NCI-H187 treated with DMSO at 0.1 percent for 48 hours (cell line): ENCODE measurements around the gene AURKB.

ENCODE experiments used
- DNase-seq: peaks from one replicate; lab custom pipeline; 2025; lab: John Stamatoyannopoulos, UW

AURKB gene

DNA sequence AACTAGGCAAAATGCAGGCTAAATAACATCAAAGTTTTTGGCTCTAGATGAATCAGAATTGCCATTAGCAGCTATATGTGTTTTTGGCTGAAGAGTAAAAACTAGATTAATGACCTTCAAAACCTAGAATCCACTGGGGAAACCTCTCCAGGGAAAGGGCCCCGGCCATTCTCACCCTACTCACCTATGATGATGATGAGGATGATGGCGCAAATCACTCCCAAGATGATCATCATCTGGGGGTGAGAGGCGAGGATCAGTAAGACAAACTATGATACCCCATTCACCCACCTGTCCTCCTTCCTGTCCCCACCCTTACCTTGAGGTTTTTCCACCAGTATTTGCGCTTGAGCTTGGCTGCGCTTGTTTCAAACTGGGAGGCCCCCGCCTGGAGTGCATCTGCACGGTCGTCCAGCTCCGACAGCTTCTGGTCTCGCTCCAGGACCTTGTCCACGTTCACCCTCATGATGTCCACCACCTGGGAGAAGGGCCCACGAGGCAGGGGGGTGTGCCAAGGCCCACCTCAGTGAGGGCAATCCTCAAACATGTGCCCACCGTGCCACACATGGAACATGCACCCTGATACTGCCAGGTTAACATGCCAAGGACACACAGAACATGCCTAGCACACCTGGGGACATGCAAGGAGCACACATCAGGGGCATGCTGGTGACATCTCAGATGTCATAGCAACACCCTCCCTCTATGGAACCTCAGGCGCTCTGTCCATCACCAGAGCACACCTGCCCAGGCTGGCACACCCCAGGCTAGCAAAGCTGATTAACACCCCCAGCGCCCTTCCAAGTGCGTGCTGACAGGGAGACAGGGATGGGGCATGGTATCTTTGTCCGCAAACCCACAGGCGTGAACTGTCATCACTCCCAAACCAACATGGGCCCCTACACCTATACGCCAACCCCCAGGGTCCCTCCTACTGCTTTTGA is 48.8 kb downstream of the AURKB start:
- no peak for DNase-seq

DNA sequence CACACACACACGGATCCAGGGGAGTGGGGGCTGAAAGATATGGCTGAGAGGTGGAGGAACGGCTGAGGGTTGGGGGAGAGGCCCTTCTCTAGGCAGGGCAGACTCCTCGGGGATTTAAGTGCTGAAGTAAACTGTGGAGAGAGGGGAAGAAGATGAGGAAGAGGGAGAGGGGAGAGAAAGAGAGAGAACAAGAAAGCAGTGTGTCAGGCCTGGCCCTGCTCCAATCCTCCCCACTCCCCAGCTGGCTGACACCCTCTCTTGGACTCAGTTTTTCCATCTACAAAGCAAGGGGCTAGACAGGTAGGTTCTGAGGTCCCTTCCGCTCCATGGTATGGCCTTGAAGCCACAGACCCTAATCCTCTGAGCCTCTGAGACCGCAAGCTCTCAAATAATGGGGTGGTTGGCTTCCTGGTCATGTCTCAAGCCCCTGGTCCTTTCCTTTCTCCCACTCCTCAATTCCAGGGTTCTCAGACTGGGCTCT is 49.6 kb downstream of the AURKB start:
- DNase-seq: no peak

DNA sequence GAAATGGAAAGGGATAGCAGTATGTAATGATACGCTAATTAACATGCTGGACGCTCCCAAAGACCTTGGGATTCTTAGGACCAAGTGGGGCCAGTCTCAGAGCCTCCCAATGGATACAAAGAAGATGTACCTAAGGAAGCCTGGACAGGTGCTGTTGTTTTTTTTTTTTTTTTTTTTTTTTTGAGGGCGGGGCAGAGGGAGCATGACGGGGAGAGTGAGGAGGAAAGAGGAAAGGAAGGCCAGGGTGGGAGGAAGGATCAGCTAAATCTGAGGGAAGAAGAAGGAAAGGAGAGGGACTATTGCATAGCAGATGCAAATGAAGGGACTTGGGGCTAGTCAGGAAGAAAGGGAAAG is 50.2 kb downstream of the AURKB start:
- no peak for DNase-seq

DNA sequence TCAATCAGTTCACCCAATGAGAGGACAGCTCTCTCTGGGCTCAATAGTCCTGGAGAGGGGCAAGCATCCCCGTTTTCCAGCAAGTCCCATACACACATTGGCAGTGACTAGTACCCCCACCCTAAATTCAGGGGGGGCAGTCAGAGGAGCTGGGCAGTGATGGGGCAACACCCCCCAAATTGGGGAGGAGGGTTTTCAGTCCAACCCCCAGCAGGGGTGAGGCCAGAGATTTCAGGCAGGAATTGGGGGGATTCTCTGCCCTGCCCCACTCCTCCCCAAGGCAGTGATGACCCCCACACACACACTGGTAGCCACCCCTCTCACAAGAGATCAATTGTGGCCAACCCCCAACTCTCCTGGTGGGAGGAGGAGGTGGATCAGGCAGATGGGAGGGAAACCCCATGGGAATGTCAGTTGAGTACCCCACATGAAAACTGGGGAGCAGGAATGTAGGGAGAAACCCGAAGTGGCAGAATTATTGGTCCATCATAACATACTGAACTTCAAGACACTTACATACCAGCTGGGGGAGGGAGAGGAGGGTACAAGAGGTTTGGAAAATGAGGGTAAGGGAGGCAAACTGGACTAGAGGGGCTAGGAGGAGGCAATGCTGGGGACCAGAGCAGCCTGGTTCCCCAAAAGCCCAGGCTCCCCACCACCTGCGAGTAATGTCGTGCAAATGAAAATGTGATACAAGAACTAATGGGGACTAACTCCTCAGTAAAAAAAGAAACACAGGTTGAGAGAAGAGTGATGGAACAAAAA is 50.7 kb downstream of the AURKB start:
- no peak for DNase-seq

DNA sequence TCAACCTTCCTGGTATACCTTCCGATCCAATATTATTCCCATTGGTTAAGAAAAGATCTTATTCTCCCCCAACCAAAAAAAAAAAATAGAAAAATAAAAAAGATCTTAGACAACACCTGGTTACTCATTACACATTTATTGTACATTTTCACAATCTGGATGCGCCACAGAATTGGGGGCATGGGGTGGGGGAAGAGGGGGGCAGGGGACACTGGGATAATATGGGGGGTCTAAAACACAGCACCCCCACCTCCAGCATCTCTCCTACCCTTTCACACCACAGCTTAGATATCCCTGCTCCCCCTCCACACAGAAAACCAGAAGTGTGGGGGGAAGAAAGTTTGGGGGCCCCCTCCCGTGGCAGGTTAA is 51.4 kb downstream of the AURKB start:
- DNase-seq: no peak

DNA sequence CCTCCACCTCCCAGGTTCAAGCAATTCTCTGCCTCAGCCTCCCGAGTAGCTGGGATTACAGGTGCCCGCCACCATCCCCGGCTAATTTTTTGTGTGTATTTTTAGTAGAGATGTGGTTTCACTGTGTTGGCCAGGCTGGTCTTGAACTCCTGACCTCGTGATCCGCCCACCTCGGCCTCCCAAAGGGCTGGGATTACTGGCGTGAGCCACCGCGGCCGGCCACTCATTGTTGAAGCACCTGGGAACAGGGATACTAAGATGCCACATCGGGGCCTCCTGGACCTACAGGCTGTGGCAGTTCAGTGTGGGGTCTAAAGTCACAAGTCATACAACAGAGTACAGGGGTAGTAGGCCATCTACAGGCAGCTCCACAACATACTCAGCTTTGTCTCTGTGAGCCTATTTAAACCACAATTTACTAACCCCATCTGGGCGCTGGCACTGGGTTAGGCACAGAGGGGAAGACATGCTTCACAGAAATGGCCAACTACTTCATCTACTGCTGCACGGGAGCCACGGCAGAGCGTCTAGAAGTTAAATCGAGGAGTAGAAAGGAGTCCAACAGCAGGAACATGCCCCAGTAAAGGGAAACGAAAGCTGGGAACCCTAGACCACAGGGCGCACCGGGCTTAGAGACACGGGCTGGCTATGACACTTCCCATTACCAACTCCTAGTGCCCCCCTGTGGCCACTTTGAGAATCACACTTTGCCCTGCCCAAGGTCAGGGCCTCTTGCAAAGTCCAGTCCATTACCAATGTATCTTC is 51.9 kb downstream of the AURKB start:
- no peak for DNase-seq

DNA sequence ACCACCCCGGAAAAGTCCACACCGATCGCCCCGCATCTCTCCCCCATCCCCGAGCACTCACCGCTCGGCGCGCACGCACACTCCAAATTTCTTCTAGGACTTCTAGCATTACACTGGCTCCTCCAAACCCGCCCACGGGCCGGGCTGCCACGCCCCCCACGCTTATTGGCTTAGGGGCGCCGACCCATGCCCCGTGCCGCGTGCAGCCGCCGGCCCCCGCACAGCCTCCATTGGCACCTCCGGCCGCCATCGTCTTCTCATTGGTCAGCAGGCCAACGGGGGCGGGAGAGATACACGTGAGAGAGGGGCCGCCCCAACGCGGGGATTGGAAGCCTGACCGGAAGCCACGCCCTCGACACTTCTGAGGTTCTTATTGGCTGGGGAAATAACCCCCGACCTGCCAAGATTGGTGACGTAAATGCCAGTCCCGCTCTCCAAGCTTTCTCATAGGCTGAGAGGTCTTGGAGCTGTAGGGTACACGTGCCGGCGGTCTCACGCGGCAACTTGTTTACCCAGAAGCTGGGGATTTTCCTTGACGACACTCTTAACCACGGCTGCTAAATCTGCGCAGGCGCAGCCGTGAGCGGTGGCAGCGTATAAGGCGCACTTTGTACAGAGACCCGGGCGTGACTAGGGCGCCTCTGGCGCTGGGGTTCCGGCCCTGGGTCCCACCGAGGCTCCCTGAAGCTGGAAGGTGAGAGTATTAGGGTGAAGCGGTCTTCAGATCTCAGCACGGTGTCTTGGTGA is 54.0 kb downstream of the AURKB start:
- peak; percentile 89 for DNase-seq

DNA sequence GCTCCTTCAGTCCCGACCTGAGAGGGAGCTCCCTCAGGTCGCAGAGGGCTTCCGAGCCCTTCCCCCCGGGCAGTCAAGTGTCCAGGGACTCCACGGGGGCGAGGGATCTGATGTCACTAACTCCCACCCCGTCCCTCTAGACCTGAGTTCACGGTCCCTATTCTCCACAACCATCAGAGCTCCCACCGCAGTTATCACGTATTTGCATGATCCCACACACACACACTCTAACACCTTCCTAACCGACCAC is 54.5 kb downstream of the AURKB start:
- DNase-seq: no peak

DNA sequence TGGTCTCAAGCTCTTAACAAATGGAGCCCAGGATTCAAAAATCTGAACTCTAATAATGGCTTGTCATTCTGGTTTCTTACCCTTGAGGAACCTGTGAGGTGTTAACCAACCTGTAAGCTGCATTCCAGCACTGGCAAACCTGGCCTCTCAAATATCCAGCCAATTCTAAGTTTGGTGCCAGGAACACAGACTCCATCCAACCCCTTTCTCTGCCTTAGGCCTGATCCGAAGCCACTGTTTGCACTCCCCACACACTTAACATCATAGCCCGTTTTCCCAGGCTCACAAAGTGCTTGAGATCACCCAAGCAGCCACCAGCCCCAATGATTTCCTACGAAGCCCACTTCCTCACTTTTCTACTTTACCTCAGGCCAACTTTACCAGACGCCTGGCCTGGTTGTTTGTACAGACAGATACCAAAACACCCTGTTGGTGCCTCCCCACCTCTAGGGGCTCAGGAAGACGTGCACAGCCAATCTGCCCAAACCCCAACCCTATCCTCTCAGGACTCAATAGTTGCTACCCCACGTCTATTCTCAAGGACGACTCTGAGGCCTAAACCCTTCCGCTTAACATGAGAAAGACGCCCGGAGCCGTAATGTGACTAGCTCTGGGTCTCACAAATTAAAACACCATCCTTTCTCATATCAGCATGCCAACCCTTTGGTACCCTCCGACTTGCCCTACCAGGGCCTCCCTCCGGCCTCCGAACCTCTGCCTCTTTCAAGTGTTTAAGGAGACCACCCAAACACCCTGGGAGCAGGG is 55.0 kb downstream of the AURKB start:
- no peak for DNase-seq
